HPDE6-E6E7 (cell line): Measurements from ENCODE around the gene AOC1.
A peak's percentile ranks its signal among the peaks of the same experiment; 100 is the strongest.
"Not testable (repeated sequence)": the region's sequence is repeated elsewhere in the genome, so short reads cannot be mapped to it uniquely, and the experiment has no call there.

Experiments used
- DNase-seq: peaks from one replicate; pipeline ENCODE4 v3.0.0; 2011; ENCODE audit warnings: missing footprints; ENCODE audit errors: extremely low spot score

The AOC1 gene

GRCh38 chr7:150896562-150897209 is 44.4 kb downstream of the AOC1 start:
- no peak for DNase-seq

- DNase-seq = no peak
Measured at GRCh38 chr7:150897502-150898474, 45.5 kb downstream of the AOC1 start.

GRCh38 chr7:150898475-150899011 is 46.2 kb downstream of the AOC1 start:
- peak; percentile 64 for DNase-seq

GRCh38 chr7:150900675-150901074 is 48.4 kb downstream of the AOC1 start:
- DNase-seq = no peak

- DNase-seq = no peak
Measured at GRCh38 chr7:150901160-150902035, 49.1 kb downstream of the AOC1 start.

GRCh38 chr7:150902078-150903033 is 50.0 kb downstream of the AOC1 start:
- DNase-seq = no peak

GRCh38 chr7:150903606-150904005 is 51.3 kb downstream of the AOC1 start:
- DNase-seq = peak; percentile 40

GRCh38 chr7:150904011-150904909 is 51.9 kb downstream of the AOC1 start:
- no peak for DNase-seq

GRCh38 chr7:150908173-150908572 is 55.9 kb downstream of the AOC1 start:
- no peak for DNase-seq

GRCh38 chr7:150909200-150909995 is 57.1 kb downstream of the AOC1 start:
- DNase-seq = no peak

GRCh38 chr7:150910305-150910995 is 58.1 kb downstream of the AOC1 start:
- not testable (repeated sequence) for DNase-seq

- DNase-seq = no peak
Measured at GRCh38 chr7:150910996-150911422, 58.7 kb downstream of the AOC1 start.
